Measurements from ENCODE around the gene PCSK6. TPM values are rescaled to one million over a fixed set of nuclear protein-coding genes. Genes with fewer than 3 reads are reported as not detected.

Gene PCSK6
- total and polyA plus RNA-seq, 2 of the 8 experiments (the other 6 are each of a cell fraction or from before 2014, with no cell fraction given), result 1.9 to 4.0 TPM

GRCh38 chr15:101374326-101374725 lies 115.2 kb downstream of the PCSK6 start:
- Histone ChIP-seq H3K9me3 (ENCODE audit: insufficient read depth in 2 of 2, low read depth in 1 of 2, low read length in 1 of 2) (no peaks in the 10 kb centered on the region), H2BK5ac (ENCODE audit: low read depth, low read length) (no peak overlapping the region), H3K4me3 (ENCODE audit: extremely low read depth in 1 of 4, insufficient read depth in 2 of 4, low read depth in 3 of 4, low read length in 4 of 4) (no peak overlapping the region), H2BK12ac (ENCODE audit: low read depth, low read length) (no peak overlapping the region), H2BK15ac (ENCODE audit: low read length) (no peak overlapping the region), H3K18ac (ENCODE audit: extremely low read depth, low read length) (no peak overlapping the region), H3K14ac (ENCODE audit: insufficient read length) (no peak overlapping the region), H3K4me1 (replicated peaks in 1 of 4; ENCODE audit: control insufficient read depth in 3 of 4, insufficient read depth in 4 of 4, low read length in 3 of 4) (peaks cover 0 to 13% (median 9%) of the 10 kb centered on the region in 4 experiments; a peak in 6 of 7 replicates), H3K9ac (replicated peaks in 1 of 4; ENCODE audit: extremely low read depth in 1 of 4, low read depth in 3 of 4, low read length in 3 of 4) (no peak overlapping the region), H3K4me2 (ENCODE audit: insufficient read depth in 1 of 2, low read depth in 2 of 2, low read length in 2 of 2) (no peak overlapping the region), H3K23ac (ENCODE audit: insufficient read length) (no peak overlapping the region), H4K8ac (ENCODE audit: extremely low read depth, insufficient read depth, low read length) (no peak overlapping the region), H2BK20ac (ENCODE audit: low read length) (no peak overlapping the region), H3K23me2 (ENCODE audit: low read depth, low read length) (no peaks in the 10 kb centered on the region), H3K79me2 (ENCODE audit: control insufficient read depth in 1 of 2, insufficient read depth in 2 of 2, low read length in 2 of 2) (no peaks in the 10 kb centered on the region), H2AFZ (ENCODE audit: low read length) (no peak overlapping the region), H3K27me3 (replicated peaks in 1 of 4; ENCODE audit: control insufficient read depth in 3 of 4, extremely low read depth in 1 of 4, insufficient read depth in 3 of 4, low read length in 3 of 4) (no peaks in the 10 kb centered on the region; a peak in 3 of 7 replicates), H3K4ac (replicated peaks; ENCODE audit: insufficient read length, low read depth, low read length) (no peak overlapping the region), H4K91ac (replicated peaks; ENCODE audit: insufficient read length, low read length) (no peak overlapping the region), H2BK120ac (replicated peaks; ENCODE audit: low read depth, low read length) (no peak overlapping the region), H3K36me3 (ENCODE audit: control insufficient read depth in 2 of 4, insufficient read depth in 4 of 4, low read length in 3 of 4) (no peaks in the 10 kb centered on the region), H2AK5ac (ENCODE audit: low read depth, low read length) (no peak overlapping the region), H3K56ac (replicated peaks; ENCODE audit: insufficient read length, low read depth, low read length) (no peak overlapping the region), H3K27ac (ENCODE audit: low read depth, low read length) (no peak overlapping the region), H3K79me1 (ENCODE audit: low read depth, low read length) (no peaks in the 10 kb centered on the region), H4K20me1 (replicated peaks in 1 of 2; ENCODE audit: control insufficient read depth in 1 of 2, insufficient read depth in 2 of 2, low read length in 2 of 2) (no peaks in the 10 kb centered on the region), H4K5ac (ENCODE audit: insufficient read length, low read depth, low read length) (no peak overlapping the region)
- no peak for DNase-seq (ENCODE audit: low read depth in 1 of 2, low spot score in 2 of 2)
- POLR2A ChIA-PET (ENCODE audit: partially characterized antibody), result no interaction called here
- WGBS, 2 experiments (ENCODE audit: extremely low coverage in 1 of 2, insufficient coverage in 1 of 2, insufficient read length in 1 of 2, insufficient replicate concordance in 2 of 2, low coverage in 1 of 2, low lambda C conversion rate in 2 of 2, missing lambda C conversion rate in 1 of 2), result 87% methylated on average over 6 of the region's 6 CpGs; no CpG with 5 or more reads in 1 of the 2 experiments
- no peak for FAIRE-seq
- CTCF ChIA-PET (ENCODE audit: partially characterized antibody), result interaction anchor here (1.4 kb wide), 1 partner anchor 36 kb away, joined by 3 read pairs; no protein-coding TSS in a partner anchor
- TF ChIP-seq PHF8 (conservative IDR thresholded peaks at IDR 0.05; ENCODE audit: low read depth, low read length), result no peak
- no peak for TF ChIP-seq ATF2 (IDR thresholded peaks at IDR 0.05; ENCODE audit: low read length)
- TF ChIP-seq NANOG (IDR thresholded peaks at IDR 0.05; ENCODE audit: insufficient read depth, low read depth, low read length, poor library complexity, severe bottlenecking), result no peak
- TF ChIP-seq YY1 (IDR thresholded peaks at IDR 0.05; ENCODE audit: low read depth, low read length), result no peak
- TF ChIP-seq SIN3A (conservative IDR thresholded peaks at IDR 0.05 in 1 of 2, IDR thresholded peaks at IDR 0.05 in 1 of 2; ENCODE audit: low read depth in 1 of 2, low read length in 2 of 2), result no peak
- TF ChIP-seq BRCA1 (IDR thresholded peaks at IDR 0.05; ENCODE audit: low read depth, low read length), result no peak
- TF ChIP-seq SIRT6 (IDR thresholded peaks at IDR 0.05; ENCODE audit: low read length), result no peak
- TF ChIP-seq ATF3 (IDR thresholded peaks at IDR 0.05; ENCODE audit: insufficient read depth, low read depth, low read length), result no peak
- no peak for TF ChIP-seq TAF1 (IDR thresholded peaks at IDR 0.05; ENCODE audit: low read depth, low read length)
- no peak for TF ChIP-seq RNF2 (IDR thresholded peaks at IDR 0.05; ENCODE audit: borderline replicate concordance, low read depth, low read length, missing control alignments, poor library complexity, severe bottlenecking)
- no peak for TF ChIP-seq BACH1 (IDR thresholded peaks at IDR 0.05; ENCODE audit: low read length)
- no peak for TF ChIP-seq RBBP5 (IDR thresholded peaks at IDR 0.05; ENCODE audit: borderline replicate concordance, low read depth, low read length)

Measured in H1 (cell line).